Nephron progenitor cell (in vitro differentiated cells): Measurements from ENCODE around the gene APMAP.

Experiments used
- DNase-seq: peaks from one replicate; pipeline ENCODE4 v3.0.0; 2021
- H3K27ac Mint-ChIP-seq: 2 replicates; pipeline ENCODE4 v1.8.0; 2021; ENCODE audit warnings: mild to moderate bottlenecking, moderate library complexity, mixed read lengths
- H3K27me3 Mint-ChIP-seq: 2 replicates; pipeline ENCODE4 v1.8.0; 2021; ENCODE audit warnings: mild to moderate bottlenecking, low read depth, mixed read lengths; ENCODE audit not compliant: poor library complexity
- H3K36me3 Mint-ChIP-seq: 2 replicates; pipeline ENCODE4 v1.8.0; 2021; ENCODE audit warnings: low read depth, mixed read lengths
- H3K4me1 Mint-ChIP-seq: 2 replicates; pipeline ENCODE4 v1.8.0; 2021; ENCODE audit warnings: mixed read lengths
- H3K4me3 Mint-ChIP-seq: 2 replicates; pipeline ENCODE4 v1.8.0; 2021; ENCODE audit warnings: mild to moderate bottlenecking, moderate library complexity, mixed read lengths
- H3K9me3 Mint-ChIP-seq: 2 replicates; pipeline ENCODE4 v1.8.0; 2021; ENCODE audit warnings: mild to moderate bottlenecking, moderate library complexity, mixed read lengths
- CTCF ChIP-seq: fragments of 200-600 bp; sonication (generic); IDR thresholded peaks from 2 replicates; pipeline ENCODE4 v1.5.0; 2021; ENCODE audit warnings: antibody characterized with exemption

APMAP gene

GRCh38 chr20:24968278-24968800 is 24.2 kb downstream of the APMAP start:
- no peak overlapping the region for H3K4me3 Mint-ChIP-seq
- H3K9me3 Mint-ChIP-seq: no peaks in the 10 kb centered on the region
- no peak for DNase-seq
- TF ChIP-seq CTCF: no peak
- H3K36me3 Mint-ChIP-seq: peaks cover 75% of the 10 kb centered on the region
- H3K4me1 Mint-ChIP-seq: peaks cover 19% of the 10 kb centered on the region
- no peaks in the 10 kb centered on the region for H3K27me3 Mint-ChIP-seq
- H3K27ac Mint-ChIP-seq: peak overlapping the region; percentile 75

- peaks cover 25% of the 10 kb centered on the region for H3K4me1 Mint-ChIP-seq
Measured at GRCh38 chr20:24966317-24967012, 26.1 kb downstream of the APMAP start.

GRCh38 chr20:24965065-24965919 is 27.3 kb downstream of the APMAP start:
- TF ChIP-seq CTCF: no peak
- peaks cover 74% of the 10 kb centered on the region for H3K36me3 Mint-ChIP-seq
- no peaks in the 10 kb centered on the region for H3K9me3 Mint-ChIP-seq
- no peak for DNase-seq
- H3K4me1 Mint-ChIP-seq: peaks cover 14% of the 10 kb centered on the region
- H3K27me3 Mint-ChIP-seq: no peaks in the 10 kb centered on the region
- H3K4me3 Mint-ChIP-seq: no peak overlapping the region
- peak overlapping the region; percentile 21 for H3K27ac Mint-ChIP-seq

More at GRCh38 chr20:24966317-24967012, 26.1 kb downstream of the APMAP start:
- no peak for TF ChIP-seq CTCF
- Mint-ChIP-seq H3K27me3 (no peaks in the 10 kb centered on the region), H3K9me3 (no peaks in the 10 kb centered on the region), H3K27ac (no peak overlapping the region), H3K36me3 (peaks cover 83% of the 10 kb centered on the region), H3K4me3 (no peak overlapping the region)
- no peak for DNase-seq

GRCh38 chr20:24964506-24964840 is 28.1 kb downstream of the APMAP start:
- Mint-ChIP-seq H3K27ac (no peak overlapping the region), H3K27me3 (no peaks in the 10 kb centered on the region), H3K4me3 (no peak overlapping the region), H3K4me1 (peaks cover 8% of the 10 kb centered on the region), H3K9me3 (no peaks in the 10 kb centered on the region), H3K36me3 (peaks cover 66% of the 10 kb centered on the region)
- TF ChIP-seq CTCF: no peak
- DNase-seq: no peak

GRCh38 chr20:24963672-24964505 is 28.7 kb downstream of the APMAP start:
- H3K4me3 Mint-ChIP-seq: no peak overlapping the region
- no peak for TF ChIP-seq CTCF
- DNase-seq: no peak
- no peak overlapping the region for H3K27ac Mint-ChIP-seq
- peaks cover 8% of the 10 kb centered on the region for H3K4me1 Mint-ChIP-seq
- no peaks in the 10 kb centered on the region for H3K27me3 Mint-ChIP-seq
- no peaks in the 10 kb centered on the region for H3K9me3 Mint-ChIP-seq
- peaks cover 60% of the 10 kb centered on the region for H3K36me3 Mint-ChIP-seq
